DLD1 (cell line): ENCODE results near the gene BMP7.

Experiments
- in situ Hi-C: cut with HindIII; loops from 2 replicates; pipeline ENCODE4 v1.10.0; 2017; ENCODE audit warnings: low sequenced_read_pairs

The BMP7 gene

DNA sequence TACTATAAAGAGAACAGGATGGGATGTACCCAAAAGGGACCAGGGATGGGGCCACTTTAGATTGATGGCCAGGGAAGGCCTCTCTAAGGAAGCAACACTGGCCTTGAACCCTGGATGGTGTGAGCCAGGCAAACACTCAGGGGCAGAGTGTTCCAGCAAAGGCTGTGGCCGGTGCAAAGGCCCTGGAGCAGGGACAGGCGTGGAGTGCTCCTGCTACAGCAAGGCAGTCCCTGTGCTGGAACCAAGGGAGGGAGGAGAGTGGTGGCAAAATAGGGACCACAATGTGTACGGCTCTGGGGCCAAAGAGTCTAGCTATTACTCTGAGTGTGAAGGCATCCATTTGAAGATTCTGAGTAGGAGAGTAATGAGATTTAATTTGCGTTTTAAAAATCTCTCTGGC lies 131.6 kb downstream of the BMP7 start:
- in situ Hi-C loops, result no loop called here

DNA sequence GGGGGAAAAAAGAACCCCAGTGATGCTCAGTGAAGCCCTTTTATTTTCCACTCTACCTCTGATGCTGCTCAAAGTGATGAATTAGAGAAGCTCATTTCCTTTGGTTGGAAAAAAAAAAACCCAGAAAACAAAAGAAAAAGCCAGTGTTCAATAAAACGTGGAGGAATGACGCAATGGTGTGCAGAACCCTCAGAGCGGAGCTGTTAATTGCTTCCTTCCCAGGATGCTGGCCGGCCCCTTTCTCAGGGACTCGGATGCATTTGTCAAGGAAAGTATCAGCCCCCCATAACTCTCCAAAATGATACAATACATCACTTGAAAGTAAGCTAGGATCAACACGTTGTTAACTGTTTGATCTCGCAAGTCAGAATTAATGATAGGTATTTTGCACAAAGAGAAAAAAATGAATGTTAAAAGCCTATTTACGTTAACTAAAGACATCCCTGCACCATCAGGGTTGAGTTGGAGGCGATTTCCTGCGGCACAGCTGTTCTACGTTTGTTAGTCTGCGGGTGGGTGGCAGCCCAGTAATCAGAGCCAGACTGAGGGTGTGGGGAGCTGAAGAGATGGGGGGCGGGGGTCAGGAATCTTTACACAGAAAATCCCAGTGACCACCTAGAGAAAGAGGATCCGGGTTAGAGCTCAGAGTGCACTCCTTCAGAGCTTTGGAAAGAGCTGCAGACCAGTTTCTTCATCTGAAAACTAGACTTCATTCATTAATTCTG lies 132.4 kb downstream of the BMP7 start:
- in situ Hi-C loops, result no loop called here

DNA sequence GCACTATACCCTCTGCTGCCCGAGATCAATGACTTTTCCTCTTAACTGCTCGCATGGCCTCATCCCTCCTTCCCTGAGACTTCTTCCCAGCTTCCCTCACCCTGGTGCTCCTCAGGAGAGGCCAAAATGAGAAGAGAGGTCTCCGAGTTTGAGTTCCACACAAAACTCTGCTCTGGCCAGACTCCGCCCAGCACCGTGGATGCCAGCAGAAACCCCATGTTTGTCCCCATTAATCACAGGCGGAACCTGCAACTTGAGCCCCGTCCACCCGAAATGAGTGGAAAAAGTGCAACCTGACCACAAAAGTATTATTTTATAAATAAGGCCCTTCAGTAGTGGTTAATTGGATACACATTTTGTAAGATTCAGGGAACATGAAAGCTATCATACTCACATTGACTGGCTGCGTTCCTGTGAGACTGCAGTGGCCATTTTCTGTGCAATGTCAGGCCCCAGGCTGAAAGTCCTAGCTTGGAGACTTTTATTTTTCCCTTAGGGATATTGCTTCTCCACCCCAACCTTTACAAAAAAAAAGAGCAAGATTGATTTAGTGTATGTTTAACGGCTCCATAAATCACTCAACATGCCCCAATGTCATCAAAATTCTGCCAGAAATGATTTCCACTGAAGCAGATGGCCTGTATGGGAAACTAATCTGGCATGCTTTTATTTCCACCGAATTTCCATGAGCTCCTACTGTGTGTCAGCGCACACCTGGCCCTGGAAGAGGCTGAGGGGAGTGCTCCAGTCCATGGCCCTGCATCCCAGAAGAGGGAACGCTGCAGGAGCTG lies 134.6 kb downstream of the BMP7 start:
- in situ Hi-C loops, result no loop called here

DNA sequence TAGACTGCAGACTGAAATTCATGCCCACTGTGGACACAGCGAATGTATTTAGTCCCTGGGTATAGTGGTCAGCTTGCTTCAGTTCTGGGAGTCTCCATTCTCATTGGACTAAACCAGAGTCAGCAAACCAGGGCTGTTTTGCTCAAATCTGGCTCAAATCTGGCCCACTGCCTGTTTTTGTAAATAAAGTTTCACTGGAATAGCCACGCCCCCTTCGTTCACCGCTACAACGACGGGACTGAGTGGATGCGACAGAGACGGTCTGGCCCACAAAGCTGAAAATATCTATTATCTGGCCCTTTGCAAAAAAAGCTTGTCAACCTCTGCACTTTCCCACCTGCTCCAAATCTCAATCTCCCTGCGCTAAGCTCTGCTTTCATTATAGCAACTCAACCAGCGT lies 135.4 kb downstream of the BMP7 start:
- in situ Hi-C loops, result no loop called here

DNA sequence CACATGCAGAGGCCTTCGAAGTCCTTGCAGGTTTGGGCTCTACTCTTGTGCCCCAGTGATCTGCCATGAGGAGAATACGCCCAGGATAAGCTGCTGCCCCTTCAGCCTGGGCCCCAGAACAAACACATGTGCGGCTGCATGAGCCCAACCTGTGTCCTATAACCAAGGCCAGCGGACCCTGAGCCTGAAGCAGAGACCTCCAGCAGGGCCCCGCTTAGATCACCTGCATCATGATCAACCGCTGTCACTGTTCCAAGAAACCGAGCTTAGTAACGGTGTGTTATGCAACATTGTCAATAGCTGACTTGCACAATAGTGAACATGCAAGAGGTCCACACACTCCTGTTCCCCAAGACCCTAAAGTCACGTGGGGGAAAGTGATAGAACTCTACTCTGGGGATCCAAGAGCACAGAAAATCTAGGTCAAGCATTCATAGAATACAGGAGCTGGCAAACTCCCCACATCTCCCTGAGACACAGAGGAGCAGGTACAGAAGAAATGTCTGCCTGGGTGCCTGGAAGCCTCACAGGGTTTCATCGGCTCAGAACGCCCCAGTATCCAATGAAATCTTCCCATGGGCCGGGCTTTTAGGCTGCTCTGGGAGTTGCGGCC lies 136.2 kb downstream of the BMP7 start:
- in situ Hi-C loops, result no loop called here

DNA sequence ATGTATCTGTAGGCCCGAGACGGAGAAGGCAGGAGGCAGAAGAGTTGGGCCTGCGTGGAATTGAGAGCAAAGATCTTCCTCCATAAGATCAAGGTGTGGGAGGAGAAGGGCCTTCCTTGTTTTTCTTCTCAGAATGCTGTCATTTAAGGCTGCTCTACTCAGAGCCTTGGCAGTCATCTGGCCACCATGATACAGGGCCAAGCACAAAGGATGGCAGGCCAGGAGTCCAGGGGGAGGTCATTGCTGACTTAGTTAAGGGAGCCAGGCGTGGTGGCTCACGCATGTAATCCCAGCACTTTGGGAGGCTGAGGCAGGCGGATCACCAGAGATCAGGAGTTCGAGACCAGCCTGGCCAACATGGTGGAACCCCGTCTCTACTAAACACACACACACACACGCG lies 137.1 kb downstream of the BMP7 start:
- in situ Hi-C loops, result no loop called here

DNA sequence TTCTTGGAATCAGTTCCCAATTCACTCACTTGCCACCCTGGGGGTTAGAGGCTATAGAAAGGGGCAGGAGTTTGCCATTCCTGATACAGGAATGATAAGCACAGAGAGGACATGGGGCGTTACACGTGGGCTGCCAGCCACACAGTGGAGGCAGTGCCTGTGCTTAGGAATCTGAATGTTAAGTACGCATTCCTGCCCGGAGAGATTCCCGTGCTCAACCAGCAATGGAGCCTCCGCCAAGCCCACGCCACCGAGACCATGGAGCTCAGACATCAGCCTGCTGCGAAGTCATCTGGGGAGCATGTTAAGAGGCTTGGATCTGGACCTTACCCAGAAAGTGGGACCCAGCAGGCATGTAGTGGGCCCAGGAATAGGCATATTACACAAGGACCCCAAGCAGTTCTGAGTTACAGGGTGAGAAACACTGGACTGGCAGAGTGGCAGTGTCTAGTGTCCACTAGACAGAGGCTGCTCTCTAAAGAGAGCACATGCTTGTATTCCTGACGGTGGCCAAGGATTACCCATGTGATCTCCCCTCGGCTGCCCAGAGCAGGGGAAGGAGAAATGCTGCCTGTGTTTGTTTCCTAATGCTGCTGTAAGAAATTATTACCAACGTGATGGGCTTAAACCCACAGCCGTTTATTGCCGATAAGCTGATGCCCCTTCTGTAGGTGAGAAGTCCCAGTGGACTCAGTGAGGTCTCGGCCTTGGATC lies 138.2 kb downstream of the BMP7 start:
- in situ Hi-C loops, result no loop called here

GRCh38 chr20:57126481-57127092 lies 139.9 kb downstream of the BMP7 start:
- in situ Hi-C loops, result no loop called here

DNA sequence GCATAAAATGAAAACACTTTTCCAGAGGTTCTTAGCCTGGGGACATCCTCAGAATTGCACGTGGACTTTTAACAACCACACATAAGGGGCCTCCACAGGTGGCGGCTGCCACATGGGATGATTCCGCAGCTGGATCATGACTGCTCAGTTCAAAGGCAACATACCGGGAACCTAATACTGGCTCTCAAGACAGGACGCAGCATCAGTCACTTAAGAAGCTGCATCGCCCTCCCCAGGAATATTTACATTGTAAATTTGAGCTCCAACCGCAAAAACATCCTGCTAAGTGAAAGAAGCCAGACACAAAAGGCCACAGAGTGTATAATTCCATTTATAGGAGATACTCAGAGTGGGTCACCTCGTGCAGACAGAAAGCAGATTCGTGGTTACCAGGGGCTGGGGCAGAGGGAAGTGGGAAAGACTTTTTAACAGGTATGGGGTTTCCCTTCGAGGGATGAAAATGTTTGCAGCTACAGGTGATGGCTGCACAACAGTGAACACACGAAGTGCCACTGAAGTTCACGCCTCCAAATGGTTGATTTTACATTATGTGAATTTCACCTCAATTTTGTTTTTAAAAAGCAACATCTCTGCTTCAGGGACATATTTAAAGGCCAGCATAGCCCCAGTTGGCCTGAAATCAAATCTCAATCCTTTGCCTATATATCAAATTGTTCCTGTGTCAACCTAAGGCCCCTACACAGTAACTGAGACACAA lies 141.5 kb downstream of the BMP7 start:
- in situ Hi-C loops, result no loop called here

DNA sequence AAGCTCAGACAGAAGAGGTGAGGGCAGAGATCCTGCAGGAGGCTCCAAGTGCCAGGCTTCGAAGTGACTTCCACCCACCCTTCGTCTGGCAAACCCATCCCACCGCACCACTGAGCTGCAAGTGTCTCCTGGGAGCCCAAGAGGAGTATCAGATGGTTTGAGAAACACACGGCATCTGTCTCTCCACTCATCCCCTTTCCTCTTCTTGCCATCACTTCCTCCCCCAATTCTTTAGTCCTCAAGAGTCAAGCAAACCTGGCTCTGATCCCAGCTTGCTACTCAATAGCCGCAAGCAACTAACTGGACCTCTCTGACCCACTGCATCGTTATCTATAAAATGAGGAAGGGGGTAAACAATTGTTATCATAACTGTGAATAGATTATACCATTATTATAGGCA lies 142.1 kb downstream of the BMP7 start:
- in situ Hi-C loops, result no loop called here

- in situ Hi-C loops, result no loop called here
Observed at GRCh38 chr20:57123504-57123903, 142.9 kb downstream of the BMP7 start.

DNA sequence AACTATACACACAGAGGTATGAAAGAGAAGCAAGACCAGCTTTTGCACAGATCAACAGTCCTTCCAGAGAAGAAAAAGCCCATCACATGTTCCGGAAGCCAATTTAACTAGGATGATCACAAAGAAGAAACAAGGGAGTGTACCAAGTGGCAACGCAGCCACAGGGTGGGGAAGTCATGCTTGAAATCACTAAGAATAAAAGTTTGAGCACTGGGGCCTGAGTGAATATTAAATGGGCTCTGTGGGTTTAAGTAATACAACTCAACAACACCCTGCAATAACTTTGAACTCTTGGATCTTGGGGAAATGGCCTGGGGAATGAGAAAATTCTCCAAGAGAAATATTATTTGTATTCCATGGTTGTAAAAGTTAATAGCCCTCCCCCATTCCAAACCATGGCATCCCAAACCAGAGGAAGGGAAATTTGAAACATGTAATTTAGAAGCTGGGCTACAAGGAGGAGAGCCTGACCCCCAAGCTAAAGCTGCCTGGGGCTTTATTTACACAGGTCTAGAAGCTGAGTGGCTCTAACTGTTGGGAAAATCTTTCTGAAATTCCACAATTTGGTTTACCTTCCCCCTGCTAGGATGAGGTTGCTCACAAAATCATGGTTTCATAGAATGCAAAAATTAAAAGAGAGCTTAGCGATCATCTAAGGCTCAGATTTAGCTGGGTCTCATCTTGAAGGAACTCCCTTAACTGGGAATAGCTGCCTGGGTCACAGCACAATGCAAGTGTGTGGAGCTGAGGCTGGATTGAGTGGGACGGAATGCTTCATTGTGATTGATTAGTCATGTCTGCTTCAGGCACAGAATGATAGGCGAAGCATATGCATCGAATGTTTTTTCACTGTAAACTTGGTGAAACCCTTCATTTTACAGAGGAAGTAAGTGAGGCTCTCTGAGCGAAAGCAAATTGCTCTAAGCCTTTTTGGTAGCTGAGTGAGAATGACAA lies 143.6 kb downstream of the BMP7 start:
- in situ Hi-C loops, result no loop called here

DNA sequence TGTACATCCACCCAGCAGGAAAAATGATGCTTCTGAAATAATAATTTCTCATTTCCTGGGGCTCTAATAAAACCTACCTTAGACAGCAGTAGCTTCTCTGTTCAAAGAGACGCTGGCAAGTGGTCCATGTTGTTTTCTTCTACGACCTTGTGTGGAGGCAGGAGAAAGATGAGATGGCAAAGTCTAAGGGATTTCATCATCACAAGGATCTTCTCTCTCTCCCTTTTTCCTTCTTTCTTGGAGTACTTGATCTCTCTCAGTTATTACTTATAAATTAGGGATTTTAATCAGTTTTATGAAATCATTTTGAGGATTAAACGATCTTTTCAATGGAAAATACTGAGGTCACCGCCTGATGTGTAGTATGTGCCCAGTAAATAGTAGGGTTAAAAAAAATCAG lies 147.5 kb downstream of the BMP7 start:
- in situ Hi-C loops, result no loop called here
